Hypothalamus (tissue), 51 donors: ENCODE results near the gene IFNK.

ENCODE experiments used
- DNase-seq, 51 donors: peaks; one replicate each; lab custom pipeline; 2025; lab: John Stamatoyannopoulos, UW

Gene IFNK

DNA sequence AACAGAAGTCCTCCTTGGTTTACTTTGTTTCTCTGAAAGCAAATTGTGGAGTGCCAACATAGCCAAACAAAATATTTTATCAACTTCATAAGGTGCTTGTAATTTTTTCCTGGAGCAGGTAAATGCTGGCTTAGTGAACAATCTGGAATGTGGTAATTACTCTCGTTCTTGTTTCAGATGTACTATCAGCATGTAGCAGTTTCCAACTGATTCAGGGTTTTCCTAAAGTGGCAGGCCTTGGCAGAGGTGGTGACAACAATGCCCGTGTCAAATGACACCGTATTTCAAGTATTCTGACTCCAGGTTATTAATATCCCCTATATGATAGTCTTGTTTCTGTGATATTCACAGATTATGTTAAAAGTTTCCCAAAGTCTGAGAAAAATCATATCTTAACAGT, 48.0 kb downstream of the IFNK start:
- no peak for DNase-seq

DNA sequence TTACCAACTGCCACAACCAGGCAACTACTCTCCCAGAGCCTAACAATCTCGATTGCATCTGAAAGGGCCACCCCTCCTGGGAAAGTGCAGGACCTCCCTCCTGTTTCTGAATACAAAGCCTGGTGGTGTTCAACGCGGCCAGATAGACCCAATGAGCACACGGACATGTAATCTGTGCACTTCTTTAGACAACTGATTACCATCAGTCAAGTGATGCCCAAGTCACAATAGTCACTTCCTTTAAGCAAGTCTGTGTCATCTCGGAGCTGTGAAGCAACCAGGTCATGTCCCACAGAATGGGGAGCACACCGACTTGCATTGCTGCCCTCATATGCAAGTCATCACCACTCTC, 48.5 kb downstream of the IFNK start:
- DNase-seq = peak in 22 of 51 donors; percentile 28 to 85 (median 59)

DNA sequence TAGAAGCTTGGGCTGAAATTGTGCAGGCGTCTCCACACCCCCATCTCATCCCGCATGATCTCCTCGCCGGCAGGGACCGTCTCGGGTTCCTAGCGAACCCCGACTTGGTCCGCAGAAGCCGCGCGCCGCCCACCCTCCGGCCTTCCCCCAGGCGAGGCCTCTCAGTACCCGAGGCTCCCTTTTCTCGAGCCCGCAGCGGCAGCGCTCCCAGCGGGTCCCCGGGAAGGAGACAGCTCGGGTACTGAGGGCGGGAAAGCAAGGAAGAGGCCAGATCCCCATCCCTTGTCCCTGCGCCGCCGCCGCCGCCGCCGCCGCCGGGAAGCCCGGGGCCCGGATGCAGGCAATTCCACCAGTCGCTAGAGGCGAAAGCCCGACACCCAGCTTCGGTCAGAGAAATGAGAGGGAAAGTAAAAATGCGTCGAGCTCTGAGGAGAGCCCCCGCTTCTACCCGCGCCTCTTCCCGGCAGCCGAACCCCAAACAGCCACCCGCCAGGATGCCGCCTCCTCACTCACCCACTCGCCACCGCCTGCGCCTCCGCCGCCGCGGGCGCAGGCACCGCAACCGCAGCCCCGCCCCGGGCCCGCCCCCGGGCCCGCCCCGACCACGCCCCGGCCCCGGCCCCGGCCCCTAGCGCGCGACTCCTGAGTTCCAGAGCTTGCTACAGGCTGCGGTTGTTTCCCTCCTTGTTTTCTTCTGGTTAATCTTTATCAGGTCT, 49.0 kb downstream of the IFNK start, which contains the start of gene C9orf72:
Gene C9orf72 (minus strand): TSS at position 564 of the 716 bp plus-strand sequence. CDS start 6,361 bp downstream, outside the sequence.
- peak in 50 of 51 donors; percentile 53 to 99 (median 85) for DNase-seq

DNA sequence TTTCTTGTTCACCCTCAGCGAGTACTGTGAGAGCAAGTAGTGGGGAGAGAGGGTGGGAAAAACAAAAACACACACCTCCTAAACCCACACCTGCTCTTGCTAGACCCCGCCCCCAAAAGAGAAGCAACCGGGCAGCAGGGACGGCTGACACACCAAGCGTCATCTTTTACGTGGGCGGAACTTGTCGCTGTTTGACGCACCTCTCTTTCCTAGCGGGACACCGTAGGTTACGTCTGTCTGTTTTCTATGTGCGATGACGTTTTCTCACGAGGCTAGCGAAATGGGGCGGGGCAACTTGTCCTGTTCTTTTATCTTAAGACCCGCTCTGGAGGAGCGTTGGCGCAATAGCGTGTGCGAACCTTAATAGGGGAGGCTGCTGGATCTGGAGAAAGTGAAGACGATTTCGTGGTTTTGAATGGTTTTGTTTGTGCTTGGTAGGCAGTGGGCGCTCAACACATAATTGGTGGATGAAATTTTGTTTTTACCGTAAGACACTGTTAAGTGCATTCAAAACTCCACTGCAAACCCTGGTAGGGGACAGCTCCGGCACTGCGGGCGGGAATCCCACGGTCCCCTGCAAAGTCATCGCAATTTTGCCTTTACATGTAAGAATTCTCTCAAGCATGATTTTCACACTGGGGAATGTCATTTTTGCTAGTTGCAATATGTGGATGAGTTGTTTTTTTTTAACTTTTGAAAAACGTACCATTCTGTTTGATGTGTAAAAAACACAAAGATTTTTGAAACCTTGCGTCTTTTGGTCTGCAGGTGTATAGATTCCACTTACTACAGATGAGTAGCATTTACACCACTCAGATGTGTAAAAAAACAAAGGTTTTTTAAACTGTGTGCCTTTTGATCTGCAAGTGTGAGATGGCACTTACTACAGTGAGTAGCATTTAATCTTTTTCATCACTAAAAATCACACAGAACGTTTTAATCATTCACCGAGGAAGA, 49.8 kb downstream of the IFNK start:
- peak; percentile 43 to 99 (median 93) for DNase-seq
